ENCODE data around the gene OPCML.

Gene OPCML

DNA sequence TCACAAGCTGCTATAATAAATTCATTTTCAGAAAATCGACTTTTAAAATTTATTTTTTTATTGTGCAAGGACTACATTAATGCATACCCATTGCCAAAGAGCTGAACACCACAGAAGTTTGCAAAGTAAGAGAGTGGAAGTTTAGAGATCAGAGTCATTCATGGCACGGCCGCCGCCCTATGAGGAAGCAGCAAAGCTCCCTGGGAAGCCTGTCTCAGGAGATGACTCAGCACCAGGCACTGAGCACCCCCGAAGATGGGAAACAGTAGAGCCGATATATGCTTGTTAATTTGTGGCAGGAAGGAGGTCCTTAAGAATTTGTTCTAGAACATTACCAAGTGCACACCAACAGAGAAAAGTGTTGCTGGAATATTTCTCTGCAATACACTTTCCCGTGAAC, 693.7 kb downstream of the OPCML start:
- Histone ChIP-seq H4K8ac (ENCODE audit: low read depth, low read length) (no peak overlapping the region), H3K4me3 (ENCODE audit: low read length in 2 of 2) (no peak overlapping the region), H2BK12ac (ENCODE audit: low read length) (no peak overlapping the region), H2BK5ac (ENCODE audit: low read length) (no peak overlapping the region), H3K18ac (ENCODE audit: low read length) (no peak overlapping the region), H3K4ac (ENCODE audit: low read length) (no peak overlapping the region), H3K14ac (ENCODE audit: low read length) (no peak overlapping the region), H3K4me1 (ENCODE audit: control insufficient read depth in 2 of 2, insufficient read depth in 1 of 2, low read depth in 1 of 2, low read length in 2 of 2) (no peaks in the 10 kb centered on the region), H3K23ac (ENCODE audit: low read depth, low read length, poor library complexity) (no peak overlapping the region), H3K9me3 (replicated peaks in 1 of 2; ENCODE audit: control insufficient read depth in 2 of 2, insufficient read depth in 1 of 2, low read depth in 1 of 2, low read length in 2 of 2) (no peaks in the 10 kb centered on the region), H3K36me3 (replicated peaks in 1 of 2; ENCODE audit: control insufficient read depth in 2 of 2, insufficient read depth in 2 of 2, low read length in 2 of 2) (no peaks in the 10 kb centered on the region), H2BK120ac (ENCODE audit: low read depth, low read length) (no peak overlapping the region), H3K79me1 (ENCODE audit: low read depth, low read length) (no peaks in the 10 kb centered on the region), H2BK15ac (ENCODE audit: low read length) (no peak overlapping the region), H3K4me2 (ENCODE audit: insufficient read depth, low read length, poor library complexity, severe bottlenecking) (no peak overlapping the region), H2AFZ (ENCODE audit: low read length) (peak overlapping the region; percentile 57), H4K91ac (ENCODE audit: low read depth, low read length, poor library complexity) (no peak overlapping the region), H2AK5ac (ENCODE audit: low read depth, low read length) (no peak overlapping the region), H3K27me3 (ENCODE audit: control insufficient read depth in 3 of 3, insufficient read depth in 3 of 3, low read depth in 1 of 3, low read length in 3 of 3) (no peaks in the 10 kb centered on the region), H3K27ac (replicated peaks; ENCODE audit: low read length) (no peak overlapping the region), H3K9ac (ENCODE audit: low read depth, low read length, poor library complexity) (no peak overlapping the region)
- no CpG with 5 or more reads among the region's 7 CpGs for WGBS, 2 donors (ENCODE audit: extremely low coverage in 2 of 2, insufficient read length in 2 of 2, insufficient replicate concordance in 1 of 2)
- no peak for DNase-seq (ENCODE audit: low spot score)

GRCh38 chr11:132831272-132831671, 701.0 kb downstream of the OPCML start:
- Histone ChIP-seq H3K9me3 (replicated peaks in 1 of 2; ENCODE audit: control insufficient read depth in 2 of 2, insufficient read depth in 1 of 2, low read depth in 1 of 2, low read length in 2 of 2) (peaks cover 0 to 3% of the 10 kb centered on the region in 2 donors), H3K4me1 (ENCODE audit: control insufficient read depth in 2 of 2, insufficient read depth in 1 of 2, low read depth in 1 of 2, low read length in 2 of 2) (no peaks in the 10 kb centered on the region), H3K23ac (ENCODE audit: low read depth, low read length, poor library complexity) (no peak overlapping the region), H2AFZ (ENCODE audit: low read length) (no peak overlapping the region), H2BK15ac (ENCODE audit: low read length) (no peak overlapping the region), H2BK120ac (ENCODE audit: low read depth, low read length) (no peak overlapping the region), H2BK5ac (ENCODE audit: low read length) (no peak overlapping the region), H3K14ac (ENCODE audit: low read length) (no peak overlapping the region), H3K18ac (ENCODE audit: low read length) (no peak overlapping the region), H4K91ac (ENCODE audit: low read depth, low read length, poor library complexity) (no peak overlapping the region), H4K8ac (ENCODE audit: low read depth, low read length) (no peak overlapping the region), H3K4me3 (ENCODE audit: low read length in 2 of 2) (no peak overlapping the region), H3K9ac (ENCODE audit: low read depth, low read length, poor library complexity) (no peak overlapping the region), H3K4ac (ENCODE audit: low read length) (no peak overlapping the region), H2BK12ac (ENCODE audit: low read length) (no peak overlapping the region), H3K36me3 (replicated peaks in 1 of 2; ENCODE audit: control insufficient read depth in 2 of 2, insufficient read depth in 2 of 2, low read length in 2 of 2) (no peaks in the 10 kb centered on the region), H3K27ac (replicated peaks; ENCODE audit: low read length) (no peak overlapping the region), H3K4me2 (ENCODE audit: insufficient read depth, low read length, poor library complexity, severe bottlenecking) (no peak overlapping the region), H3K79me1 (ENCODE audit: low read depth, low read length) (no peaks in the 10 kb centered on the region), H3K27me3 (ENCODE audit: control insufficient read depth in 3 of 3, insufficient read depth in 3 of 3, low read depth in 1 of 3, low read length in 3 of 3) (no peaks in the 10 kb centered on the region), H2AK5ac (ENCODE audit: low read depth, low read length) (no peak overlapping the region)
- DNase-seq (ENCODE audit: low spot score): no peak
- no CpG with 5 or more reads among the region's 2 CpGs for WGBS, 2 donors (ENCODE audit: extremely low coverage in 2 of 2, insufficient read length in 2 of 2, insufficient replicate concordance in 1 of 2)

- no peak overlapping the region for H3K4me3 ChIP-seq (ENCODE audit: low read length in 2 of 2)
- no peak overlapping the region for H4K91ac ChIP-seq (ENCODE audit: low read depth, low read length, poor library complexity)
- peaks cover 0 to 3% of the 10 kb centered on the region in 2 donors for H3K9me3 ChIP-seq (replicated peaks in 1 of 2; ENCODE audit: control insufficient read depth in 2 of 2, insufficient read depth in 1 of 2, low read depth in 1 of 2, low read length in 2 of 2)
- DNase-seq (ENCODE audit: low spot score): no peak
- no peak overlapping the region for H2AK5ac ChIP-seq (ENCODE audit: low read depth, low read length)
- no peak overlapping the region for H2BK120ac ChIP-seq (ENCODE audit: low read depth, low read length)
- H2BK5ac ChIP-seq (ENCODE audit: low read length): no peak overlapping the region
- no peak overlapping the region for H3K27ac ChIP-seq (replicated peaks; ENCODE audit: low read length)
- no peak overlapping the region for H3K4ac ChIP-seq (ENCODE audit: low read length)
- peaks cover 0 to 6% of the 10 kb centered on the region in 2 donors for H3K4me1 ChIP-seq (ENCODE audit: control insufficient read depth in 2 of 2, insufficient read depth in 1 of 2, low read depth in 1 of 2, low read length in 2 of 2)
- WGBS, 2 donors (ENCODE audit: extremely low coverage in 2 of 2, insufficient read length in 2 of 2, insufficient replicate concordance in 1 of 2): no CpG with 5 or more reads among the region's 1 CpG
- no peaks in the 10 kb centered on the region for H3K79me1 ChIP-seq (ENCODE audit: low read depth, low read length)
- no peaks in the 10 kb centered on the region for H3K27me3 ChIP-seq (ENCODE audit: control insufficient read depth in 3 of 3, insufficient read depth in 3 of 3, low read depth in 1 of 3, low read length in 3 of 3)
- no peak overlapping the region for H3K9ac ChIP-seq (ENCODE audit: low read depth, low read length, poor library complexity)
- no peak overlapping the region for H4K8ac ChIP-seq (ENCODE audit: low read depth, low read length)
- no peak overlapping the region for H3K4me2 ChIP-seq (ENCODE audit: insufficient read depth, low read length, poor library complexity, severe bottlenecking)
- no peak overlapping the region for H2BK12ac ChIP-seq (ENCODE audit: low read length)
- no peaks in the 10 kb centered on the region for H3K36me3 ChIP-seq (replicated peaks in 1 of 2; ENCODE audit: control insufficient read depth in 2 of 2, insufficient read depth in 2 of 2, low read length in 2 of 2)
- no peak overlapping the region for H3K14ac ChIP-seq (ENCODE audit: low read length)
- no peak overlapping the region for H3K23ac ChIP-seq (ENCODE audit: low read depth, low read length, poor library complexity)
- H2BK15ac ChIP-seq (ENCODE audit: low read length): no peak overlapping the region
- no peak overlapping the region for H3K18ac ChIP-seq (ENCODE audit: low read length)
- no peak overlapping the region for H2AFZ ChIP-seq (ENCODE audit: low read length)
Observed at GRCh38 chr11:132824642-132825041, 707.7 kb downstream of the OPCML start.

- Histone ChIP-seq H3K9me3 (replicated peaks in 1 of 2; ENCODE audit: control insufficient read depth in 2 of 2, insufficient read depth in 1 of 2, low read depth in 1 of 2, low read length in 2 of 2) (no peaks in the 10 kb centered on the region), H2BK5ac (ENCODE audit: low read length) (no peak overlapping the region), H3K36me3 (replicated peaks in 1 of 2; ENCODE audit: control insufficient read depth in 2 of 2, insufficient read depth in 2 of 2, low read length in 2 of 2) (no peaks in the 10 kb centered on the region), H4K91ac (ENCODE audit: low read depth, low read length, poor library complexity) (no peak overlapping the region), H3K18ac (ENCODE audit: low read length) (no peak overlapping the region), H2AFZ (ENCODE audit: low read length) (no peak overlapping the region), H3K27ac (replicated peaks; ENCODE audit: low read length) (no peak overlapping the region), H4K8ac (ENCODE audit: low read depth, low read length) (no peak overlapping the region), H3K4ac (ENCODE audit: low read length) (no peak overlapping the region), H2BK15ac (ENCODE audit: low read length) (no peak overlapping the region), H2BK12ac (ENCODE audit: low read length) (no peak overlapping the region), H3K79me1 (ENCODE audit: low read depth, low read length) (no peaks in the 10 kb centered on the region), H3K4me3 (ENCODE audit: low read length in 2 of 2) (no peak overlapping the region), H3K27me3 (ENCODE audit: control insufficient read depth in 3 of 3, insufficient read depth in 3 of 3, low read depth in 1 of 3, low read length in 3 of 3) (no peaks in the 10 kb centered on the region), H3K4me1 (ENCODE audit: control insufficient read depth in 2 of 2, insufficient read depth in 1 of 2, low read depth in 1 of 2, low read length in 2 of 2) (peaks cover 0 to 6% of the 10 kb centered on the region in 2 donors), H3K9ac (ENCODE audit: low read depth, low read length, poor library complexity) (no peak overlapping the region), H3K14ac (ENCODE audit: low read length) (no peak overlapping the region), H3K4me2 (ENCODE audit: insufficient read depth, low read length, poor library complexity, severe bottlenecking) (no peak overlapping the region), H2BK120ac (ENCODE audit: low read depth, low read length) (no peak overlapping the region), H2AK5ac (ENCODE audit: low read depth, low read length) (no peak overlapping the region), H3K23ac (ENCODE audit: low read depth, low read length, poor library complexity) (no peak overlapping the region)
- DNase-seq (ENCODE audit: low spot score): no peak
- no CpG with 5 or more reads among the region's 5 CpGs for WGBS, 2 donors (ENCODE audit: extremely low coverage in 2 of 2, insufficient read length in 2 of 2, insufficient replicate concordance in 1 of 2)
Observed at GRCh38 chr11:132822276-132822675, 710.0 kb downstream of the OPCML start.
